MM.1S (cell line): ENCODE measurements around the gene ITPR1.

Source experiments
- DNase-seq: peaks from one replicate; pipeline ENCODE4 v3.0.0-alpha.2; 2015
- H2AFZ ChIP-seq: fragments of 300-600 bp; sonication (generic); 2 replicates; pipeline ENCODE4 v1.6.0; 2016; ENCODE audit warnings: antibody characterized with exemption, low read length
- H3F3A ChIP-seq: fragments of 300-600 bp; sonication (generic); 2 replicates; pipeline ENCODE4 v1.6.1; 2016; ENCODE audit warnings: mild to moderate bottlenecking, antibody characterized with exemption, low read length, moderate library complexity, mixed read lengths; ENCODE audit not compliant: insufficient read depth
- H3K27ac ChIP-seq: fragments of 300-600 bp; sonication (generic); 2 replicates; pipeline ENCODE4 v1.5.1; 2016; ENCODE audit warnings: mild to moderate bottlenecking, low read length
- H3K27me3 ChIP-seq: fragments of 300-600 bp; sonication (generic); replicated peaks from 2 replicates; pipeline ENCODE4 v1.6.0; 2016; ENCODE audit warnings: low read length; ENCODE audit not compliant: insufficient read depth
- H3K36me3 ChIP-seq: fragments of 300-600 bp; sonication (generic); replicated peaks from 2 replicates; pipeline ENCODE4 v1.6.1; 2016; ENCODE audit warnings: mild to moderate bottlenecking, low read length, mixed read lengths; ENCODE audit not compliant: insufficient read depth
- H3K4me1 ChIP-seq: fragments of 300-600 bp; sonication (generic); 2 replicates; pipeline ENCODE4 v1.6.1; 2016; ENCODE audit warnings: low read length, mixed read lengths
- H3K4me2 ChIP-seq: fragments of 300-600 bp; sonication (generic); 2 replicates; pipeline ENCODE4 v1.6.0; 2016; ENCODE audit warnings: low read depth, low read length
- H3K4me3 ChIP-seq: fragments of 300-600 bp; sonication (generic); 2 replicates; pipeline ENCODE4 v1.5.1; 2016; ENCODE audit warnings: low read length, mixed read lengths
- H3K79me2 ChIP-seq: fragments of 300-600 bp; sonication (generic); 2 replicates; pipeline ENCODE4 v1.6.1; 2016; ENCODE audit warnings: mixed run types, low read length, mixed read lengths
- H3K9ac ChIP-seq: fragments of 300-600 bp; sonication (generic); 2 replicates; pipeline ENCODE4 v1.6.1; 2016; ENCODE audit warnings: low read length, mixed read lengths
- H3K9me2 ChIP-seq: fragments of 300-600 bp; sonication (generic); replicated peaks from 2 replicates; pipeline ENCODE4 v1.6.1; 2016; ENCODE audit warnings: mild to moderate bottlenecking, low read length, mixed read lengths; ENCODE audit not compliant: insufficient read depth
- H3K9me3 ChIP-seq: fragments of 300-600 bp; sonication (generic); replicated peaks from 2 replicates; pipeline ENCODE4 v1.6.1; 2016; ENCODE audit warnings: mild to moderate bottlenecking, low read length, mixed read lengths; ENCODE audit not compliant: insufficient read depth
- H4K20me1 ChIP-seq: fragments of 300-600 bp; sonication (generic); 2 replicates; pipeline ENCODE4 v1.6.1; 2016; ENCODE audit warnings: mild to moderate bottlenecking, low read length, moderate library complexity, mixed read lengths; ENCODE audit not compliant: insufficient read depth
- CTCF ChIP-seq: fragments of 300-600 bp; sonication (generic); IDR thresholded peaks from 2 replicates; pipeline ENCODE4 v1.5.1; 2016; ENCODE audit warnings: antibody characterized with exemption, low read length, mixed read lengths
- EZH2 ChIP-seq: fragments of 300-600 bp; sonication (generic); optimal IDR thresholded peaks from 2 replicates; pipeline ENCODE3; 2017; ENCODE audit warnings: low read depth, mild to moderate bottlenecking, antibody characterized with exemption, low read length, mixed read lengths
- EZH2phosphoT487 ChIP-seq: fragments of 300-600 bp; sonication (generic); IDR thresholded peaks from 2 replicates; pipeline ENCODE4 v1.6.1; 2018; ENCODE audit warnings: antibody characterized with exemption, low read length

The ITPR1 gene

GRCh38 chr3:4515916-4516579 lies 22.9 kb downstream of the ITPR1 start:
- Histone ChIP-seq H3K27me3 (no peaks in the 10 kb centered on the region), H3K9me2 (no peaks in the 10 kb centered on the region), H3K79me2 (no peaks in the 10 kb centered on the region), H3K9ac (no peak overlapping the region), H3F3A (no peaks in the 10 kb centered on the region), H3K27ac (no peak overlapping the region), H2AFZ (no peak overlapping the region), H3K4me2 (no peak overlapping the region), H4K20me1 (no peaks in the 10 kb centered on the region), H3K9me3 (no peaks in the 10 kb centered on the region), H3K4me3 (no peak overlapping the region), H3K4me1 (no peaks in the 10 kb centered on the region), H3K36me3 (no peaks in the 10 kb centered on the region)
- TF ChIP-seq EZH2phosphoT487 (no peak), EZH2 (no peak), CTCF (no peak)
- no peak for DNase-seq

GRCh38 chr3:4517093-4517492 lies 23.9 kb downstream of the ITPR1 start:
- H2AFZ ChIP-seq: no peak overlapping the region
- no peaks in the 10 kb centered on the region for H3K79me2 ChIP-seq
- H3K27me3 ChIP-seq: no peaks in the 10 kb centered on the region
- no peak for DNase-seq
- no peaks in the 10 kb centered on the region for H3K36me3 ChIP-seq
- H3K9me3 ChIP-seq: no peaks in the 10 kb centered on the region
- H3F3A ChIP-seq: no peaks in the 10 kb centered on the region
- no peak overlapping the region for H3K4me2 ChIP-seq
- TF ChIP-seq EZH2 (no peak), EZH2phosphoT487 (no peak), CTCF (no peak)
- no peak overlapping the region for H3K27ac ChIP-seq
- H4K20me1 ChIP-seq: no peaks in the 10 kb centered on the region
- H3K4me3 ChIP-seq: no peak overlapping the region
- no peaks in the 10 kb centered on the region for H3K4me1 ChIP-seq
- no peak overlapping the region for H3K9ac ChIP-seq
- H3K9me2 ChIP-seq: no peaks in the 10 kb centered on the region

- Histone ChIP-seq H3K4me1 (no peaks in the 10 kb centered on the region), H3K36me3 (no peaks in the 10 kb centered on the region), H3K9me3 (no peaks in the 10 kb centered on the region), H2AFZ (no peak overlapping the region), H3K27ac (no peak overlapping the region), H3K79me2 (no peaks in the 10 kb centered on the region), H3K4me3 (no peak overlapping the region), H3K9me2 (no peaks in the 10 kb centered on the region), H3K27me3 (no peaks in the 10 kb centered on the region), H3K4me2 (no peak overlapping the region), H4K20me1 (no peaks in the 10 kb centered on the region), H3K9ac (no peak overlapping the region), H3F3A (no peaks in the 10 kb centered on the region)
- DNase-seq: no peak
- TF ChIP-seq CTCF: no peak
- TF ChIP-seq EZH2phosphoT487: no peak
- no peak for TF ChIP-seq EZH2
Observed at GRCh38 chr3:4517643-4518311, 24.6 kb downstream of the ITPR1 start.
